Adrenal gland (tissue), 12 donors: ENCODE measurements around the gene CC2D2A. TPM values are rescaled to one million over a fixed set of nuclear protein-coding genes. Genes with fewer than 3 reads are reported as not detected.

Source experiments
- DNase-seq, 7 donors: peaks; one replicate each; pipeline ENCODE4 v3.0.0-alpha.2; 2019 to 2020
- H3K27ac ChIP-seq, 5 donors: fragments of 200-600 bp; sonication (generic) in 4 of 5; 1 replicate in 3 of 5; 2 replicates in 2 of 5; pipeline versions ENCODE4 v1.5.1 to v1.8.0; 2016 to 2020; ENCODE audit warnings: mild to moderate bottlenecking in 1 of 5
- H3K27me3 ChIP-seq: fragments of 200-600 bp; 2 replicates; pipeline ENCODE4 v1.8.0; 2021
- H3K36me3 ChIP-seq, 2 donors: fragments of 200-600 bp; replicated peaks in 1 of 2; 1 replicate in 1 of 2; 2 replicates in 1 of 2; pipeline versions ENCODE4 v1.5.1 to v1.8.0; 2018 to 2022
- H3K4me1 ChIP-seq, 2 donors: fragments of 200-600 bp; replicated peaks in 1 of 2; 1 replicate in 1 of 2; 2 replicates in 1 of 2; pipeline versions ENCODE4 v1.5.1 to v1.8.0; 2018 to 2021
- H3K4me3 ChIP-seq, 4 donors: fragments of 200-600 bp; sonication (generic) in 3 of 4; one replicate each; pipeline ENCODE4 v1.5.1; 2016 to 2018
- H3K9me3 ChIP-seq, 3 donors: fragments of 200-600 bp; sonication (generic) in 1 of 3; replicated peaks in 1 of 3; 1 replicate in 2 of 3; 2 replicates in 1 of 3; pipeline versions ENCODE4 v1.5.1 to v1.8.0; 2016 to 2021
- CTCF ChIP-seq, 6 experiments: fragments of 450-650 bp in 4 of 6; fragments of 200-600 bp in 2 of 6; sonication (generic) in 1 of 6; IDR thresholded peaks; 1 replicate in 5 of 6; 2 replicates in 1 of 6; pipeline versions ENCODE4 v1.5.1 to v1.8.0; 2016 to 2021; ENCODE audit warnings: antibody characterized with exemption in 6 of 6, mild to moderate bottlenecking in 2 of 6, moderate library complexity in 1 of 6
- POLR2A ChIP-seq, 2 donors: fragments of 450-650 bp; IDR thresholded peaks; one replicate each; pipeline ENCODE4 v1.6.1; 2017; ENCODE audit warnings: antibody characterized with exemption in 2 of 2, mild to moderate bottlenecking in 2 of 2, moderate library complexity in 1 of 2
- WGBS, 4 donors: extraction: QIAGEN DNeasy Blood & Tissue Kit in 2 of 4; methylation state at CpG; one replicate each; pipeline versions ENCODE4 v1.1.5 to v1.1.7; 2013 to 2017; 5-methylcytosine and 5-hydroxymethylcytosine counted together
- intact Hi-C, 2 donors: fragments of 100-400 bp; cut with DNase I; formaldehyde crosslinking; loops; one replicate each; pipeline versions ENCODE4 v1.14.1 to v1.15.0; 2022 to 2023
- polyA plus RNA-seq, 3 donors: library from polyadenylated mRNA; stranded (reverse); fragments of 200-250 nt in 2 of 3; fragments of 350-450 nt in 1 of 3; fragmentation: Illumina TruSeq in 1 of 3; extraction: RNeasy Lipid Tissue Mini Kit (QIAGEN cat#74804) in 1 of 3; gene quantifications; one replicate each; pipeline ENCODE4 v1.2.3, GENCODE V29; 2013 to 2014
- total RNA-seq, 9 donors: library from RNA; depleted of rRNA in 4 of 9; stranded (reverse); fragments of >200 nt in 4 of 9; fragments of 120-200 nt in 1 of 9; fragmentation: NEBNext Ultra II Directional in 1 of 9; extraction: Animal tissue kit (Norgen Biotek cat#: 25700) in 1 of 9; gene quantifications; one replicate each; pipeline versions ENCODE4 v1.1.0 to v1.2.4, GENCODE V29; 2013 to 2023
- donor health status: healthy with polysubstance abuse.
- donor health status: Bipolar disorder and iron deficiency.
- donor health status: DM: yes; HTN: yes; CAD: no.
- donor health status: DM: no; HTN: no; CAD: no.
- donor health status: DM: no; HTN: no; CAD: no.
- donor health status: DM: yes; HTN: yes; CAD: no.

CC2D2A gene
- total and polyA plus RNA-seq, 12 donors, result 14.4 to 52.3 (median 20.9) TPM

DNA sequence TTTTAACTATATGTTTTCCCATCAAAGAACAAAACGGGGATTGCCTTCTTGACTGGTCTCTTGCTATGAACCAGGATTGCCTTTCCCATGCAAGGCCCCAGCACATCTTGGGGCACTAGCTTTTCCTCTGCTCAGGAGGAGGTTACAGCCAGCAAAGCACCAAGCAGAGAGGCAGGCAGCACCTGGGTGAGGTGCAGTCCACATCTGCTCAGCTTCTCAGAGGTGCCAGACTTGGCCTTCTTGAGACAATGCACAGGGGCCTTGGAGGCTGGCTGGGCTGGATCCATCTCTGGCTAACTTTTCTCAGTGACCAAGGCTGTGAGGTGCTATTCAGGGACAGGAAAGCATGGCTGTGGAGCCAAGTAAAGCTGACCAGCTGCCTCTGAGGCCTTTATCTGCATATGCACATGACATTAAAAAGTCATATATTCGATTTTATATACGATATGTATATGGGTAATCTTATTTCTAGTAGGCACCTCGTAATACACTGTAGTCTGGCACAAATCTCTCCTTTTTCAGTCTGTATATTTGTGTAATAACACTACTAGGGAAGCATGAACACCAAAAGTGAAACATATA, 86.9 kb downstream of the CC2D2A start:
- H3K27ac ChIP-seq, result no peak overlapping the region
- no peaks in the 10 kb centered on the region for H3K27me3 ChIP-seq
- TF ChIP-seq POLR2A (IDR thresholded peaks at IDR 0.05) (no peak), CTCF (IDR thresholded peaks at IDR 0.05) (no peak)
- WGBS, 4 donors, result 94 to 98% (median 96%) methylated on average over 4 of the region's 4 CpGs
- H3K4me1 ChIP-seq, result no peaks in the 10 kb centered on the region
- H3K36me3 ChIP-seq, result no peaks in the 10 kb centered on the region
- no peaks in the 10 kb centered on the region for H3K9me3 ChIP-seq
- intact Hi-C loops, result no loop called here
- DNase-seq, result no peak
- no peak overlapping the region for H3K4me3 ChIP-seq

DNA sequence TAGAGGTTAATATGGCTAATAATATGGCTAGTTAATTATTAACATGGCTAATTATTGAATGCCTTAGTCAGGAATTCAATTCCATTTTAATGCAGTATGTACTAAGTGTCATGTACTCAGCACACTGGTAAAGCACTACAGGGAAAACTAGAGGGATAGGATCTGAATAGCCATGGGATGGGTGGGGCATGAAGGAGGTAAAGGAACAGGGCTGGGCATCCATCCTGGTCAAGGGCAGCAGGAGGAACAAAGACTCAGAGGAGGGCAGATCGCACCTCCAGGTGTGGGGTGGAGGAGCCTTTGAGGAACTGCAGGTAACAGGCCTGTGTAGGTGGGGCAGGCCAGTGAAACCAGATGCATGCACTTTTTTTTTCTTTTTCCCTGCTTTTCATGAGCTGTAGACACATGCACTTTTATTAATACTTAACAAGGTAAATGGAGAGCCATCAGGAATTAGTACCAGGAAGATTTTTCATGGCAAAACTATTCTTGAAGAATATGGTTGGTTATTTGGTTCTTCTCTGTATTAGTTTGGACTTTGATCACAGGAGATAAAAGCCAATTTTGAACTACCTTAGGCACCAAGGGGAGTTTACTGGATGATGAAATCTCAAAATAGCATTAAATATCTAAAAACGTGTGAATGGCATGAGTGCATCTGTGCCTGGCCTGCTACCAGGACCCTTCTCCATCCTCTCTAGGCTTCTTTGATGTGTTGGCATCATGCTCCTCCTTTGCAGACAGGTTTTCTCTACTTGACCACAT, 88.3 kb downstream of the CC2D2A start:
- no peaks in the 10 kb centered on the region for H3K4me1 ChIP-seq
- no peak overlapping the region for H3K27ac ChIP-seq
- H3K4me3 ChIP-seq, result no peak overlapping the region
- TF ChIP-seq CTCF (IDR thresholded peaks at IDR 0.05), result no peak
- no peak for TF ChIP-seq POLR2A (IDR thresholded peaks at IDR 0.05)
- no peaks in the 10 kb centered on the region for H3K36me3 ChIP-seq
- 76 to 90% (median 81%) methylated on average over 2 of the region's 2 CpGs for WGBS, 4 donors
- H3K27me3 ChIP-seq, result no peaks in the 10 kb centered on the region
- no peak for DNase-seq
- H3K9me3 ChIP-seq, result no peaks in the 10 kb centered on the region
- intact Hi-C loops, result no loop called here

DNA sequence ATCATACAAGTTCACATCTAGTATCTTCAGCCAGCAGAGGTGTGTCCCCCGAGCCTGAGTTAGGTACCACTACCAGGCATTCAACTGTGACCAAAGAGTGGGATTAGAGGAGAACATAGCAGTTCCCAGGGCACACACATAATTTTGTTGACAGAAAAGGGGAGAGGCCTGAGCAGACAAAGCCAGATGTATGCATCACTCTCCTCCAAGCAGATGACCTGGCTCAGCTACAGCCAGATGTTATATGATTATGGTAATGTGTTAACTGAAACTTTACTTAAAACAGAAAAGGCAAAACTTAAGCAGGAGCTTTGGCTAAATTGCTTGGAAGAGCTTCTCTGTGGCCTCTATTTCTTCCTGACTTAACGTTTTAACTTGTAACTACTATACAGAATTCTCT, 88.9 kb downstream of the CC2D2A start:
- no peak for DNase-seq
- H3K4me3 ChIP-seq, result no peak overlapping the region
- WGBS, 4 donors, result 89 to 98% (median 95%) methylated on average over 2 of the region's 2 CpGs

GRCh38 chr4:15562114-15562513, 92.4 kb downstream of the CC2D2A start:
- Histone ChIP-seq H3K27ac (no peak overlapping the region), H3K27me3 (no peaks in the 10 kb centered on the region), H3K4me3 (no peak overlapping the region), H3K9me3 (no peaks in the 10 kb centered on the region), H3K4me1 (no peaks in the 10 kb centered on the region), H3K36me3 (peaks cover 0 to 6% of the 10 kb centered on the region in 2 donors)
- no peak for DNase-seq
- intact Hi-C loops, result no loop called here
- WGBS, 4 donors, result 56 to 68% (median 57%) methylated on average over 3 of the region's 3 CpGs
- TF ChIP-seq CTCF (IDR thresholded peaks at IDR 0.05), result no peak
- TF ChIP-seq POLR2A (IDR thresholded peaks at IDR 0.05), result no peak

More for the DNA sequence above, 88.9 kb downstream of the CC2D2A start:
- Histone ChIP-seq H3K27ac (no peak overlapping the region), H3K27me3 (no peaks in the 10 kb centered on the region), H3K9me3 (no peaks in the 10 kb centered on the region), H3K36me3 (no peaks in the 10 kb centered on the region), H3K4me1 (no peaks in the 10 kb centered on the region)
- TF ChIP-seq CTCF (IDR thresholded peaks at IDR 0.05) (no peak), POLR2A (IDR thresholded peaks at IDR 0.05) (no peak)
- intact Hi-C loops, result no loop called here
